Measurements from ENCODE around the gene PDIA5. TPM values are rescaled to one million over a fixed set of nuclear protein-coding genes. Genes with fewer than 3 reads are reported as not detected.

Gene PDIA5
- total RNA-seq: 10 to 100 TPM; 36.5 to 40.1 TPM

- intact Hi-C loops (cut with DNase I): no loop called here
- no peak for TF ChIP-seq CTCF (IDR thresholded peaks at IDR 0.05)
- Histone ChIP-seq H3K9ac (ENCODE audit: low read depth in 2 of 2, low read length in 2 of 2) (peak within 1 kb of the TSS; percentile 88 to 94), H3K4me1 (peaks cover 4% of the 10 kb centered on the region), H3K9me3 (no peaks in the 10 kb centered on the region), H3K27ac (peak within 1 kb of the TSS; percentile 62), H3K27me3 (no peaks in the 10 kb centered on the region), H3K4me3 (peak within 1 kb of the TSS; percentile 86), H3K36me3 (no peaks in the 10 kb centered on the region)
- DNase-seq: peak; percentile 93
These were observed at the start of gene PDIA5 for GRCh38 chr3:123066896-123067688. Gene PDIA5 (plus strand): TSS chr3:123067025. CDS start chr3:123067165, 140 bp downstream.

GRCh38 chr3:123018683-123019082, 48.1 kb upstream of the PDIA5 start:
- DNase-seq: no peak
- Histone ChIP-seq H3K9ac (ENCODE audit: low read depth in 2 of 2, low read length in 2 of 2) (no peak overlapping the region), H3K27ac (no peak overlapping the region), H3K36me3 (no peaks in the 10 kb centered on the region), H3K9me3 (no peaks in the 10 kb centered on the region), H3K27me3 (peaks cover 6% of the 10 kb centered on the region), H3K4me1 (no peaks in the 10 kb centered on the region), H3K4me3 (no peak overlapping the region)
- no peak for TF ChIP-seq CTCF (IDR thresholded peaks at IDR 0.05)
- intact Hi-C loops (cut with DNase I): no loop called here

- Histone ChIP-seq H3K27me3 (peaks cover 6% of the 10 kb centered on the region), H3K9ac (ENCODE audit: low read depth in 2 of 2, low read length in 2 of 2) (no peak overlapping the region), H3K4me3 (no peak overlapping the region), H3K9me3 (no peaks in the 10 kb centered on the region), H3K4me1 (no peaks in the 10 kb centered on the region), H3K27ac (no peak overlapping the region), H3K36me3 (no peaks in the 10 kb centered on the region)
- intact Hi-C loops (cut with DNase I): no loop called here
- DNase-seq: no peak
- no peak for TF ChIP-seq CTCF (IDR thresholded peaks at IDR 0.05)
These were observed 47.7 kb upstream of the PDIA5 start for GRCh38 chr3:123019161-123019560.

- Histone ChIP-seq H3K36me3 (no peaks in the 10 kb centered on the region), H3K4me3 (no peak overlapping the region), H3K9me3 (no peaks in the 10 kb centered on the region), H3K9ac (ENCODE audit: low read depth in 2 of 2, low read length in 2 of 2) (no peak overlapping the region), H3K27ac (no peak overlapping the region), H3K27me3 (peaks cover 6% of the 10 kb centered on the region), H3K4me1 (no peaks in the 10 kb centered on the region)
- no peak for DNase-seq
- intact Hi-C loops (cut with DNase I): no loop called here
- no peak for TF ChIP-seq CTCF (IDR thresholded peaks at IDR 0.05)
These were observed 47.2 kb upstream of the PDIA5 start for GRCh38 chr3:123019591-123019990.

GRCh38 chr3:123020709-123021108, 46.1 kb upstream of the PDIA5 start:
- DNase-seq: no peak
- H3K4me1 ChIP-seq: no peaks in the 10 kb centered on the region
- H3K9ac ChIP-seq (ENCODE audit: low read depth in 2 of 2, low read length in 2 of 2): no peak overlapping the region
- intact Hi-C loops (cut with DNase I): loop anchor here (10.0 kb wide), 2 partner anchors 164 to 266 kb away; no protein-coding TSS in a partner anchor
- H3K27me3 ChIP-seq: peaks cover 17% of the 10 kb centered on the region
- no peak for TF ChIP-seq CTCF (IDR thresholded peaks at IDR 0.05)
- no peak overlapping the region for H3K27ac ChIP-seq
- H3K4me3 ChIP-seq: no peak overlapping the region
- H3K9me3 ChIP-seq: no peaks in the 10 kb centered on the region
- H3K36me3 ChIP-seq: no peaks in the 10 kb centered on the region

Measured in colonic mucosa (tissue), 4 donors.